Upper lobe of left lung (tissue), 6 donors: ENCODE measurements around the gene CD82. TPM values are rescaled to one million over a fixed set of nuclear protein-coding genes. Genes with fewer than 3 reads are reported as not detected.

Source experiments
- ATAC-seq, 2 donors: fragments of 200-7000 bp; cut with Tn5 transposase; one replicate each; pipeline ENCODE4 v1.9.1; 2022; ENCODE audit warnings: mild to moderate bottlenecking in 2 of 2, moderate library complexity in 2 of 2; ENCODE audit not compliant: low FRiP score in 2 of 2
- DNase-seq, 2 donors: peaks; one replicate each; pipeline ENCODE4 v3.0.0-alpha.2; 2019 to 2020
- H3K27ac ChIP-seq, 4 donors: fragments of 200-600 bp; sonication (generic); one replicate each; pipeline ENCODE4 v1.5.1; 2016 to 2019
- H3K27me3 ChIP-seq, 4 donors: fragments of 200-600 bp; sonication (generic); one replicate each; pipeline ENCODE4 v1.5.1; 2017 to 2019
- H3K36me3 ChIP-seq, 4 donors: fragments of 200-600 bp; sonication (generic); one replicate each; pipeline ENCODE4 v1.5.1; 2016 to 2019
- H3K4me1 ChIP-seq, 4 donors: fragments of 200-600 bp; sonication (generic); one replicate each; pipeline ENCODE4 v1.5.1; 2018 to 2019
- H3K4me3 ChIP-seq, 4 donors: fragments of 200-600 bp; sonication (generic); one replicate each; pipeline ENCODE4 v1.5.1; 2017 to 2019; ENCODE audit warnings: mild to moderate bottlenecking in 2 of 4, moderate library complexity in 1 of 4
- H3K9me3 ChIP-seq, 4 donors: fragments of 200-600 bp; sonication (generic); one replicate each; pipeline ENCODE4 v1.5.1; 2018 to 2019
- CTCF ChIP-seq, 6 experiments: fragments of 450-650 bp in 4 of 6; fragments of 200-600 bp in 2 of 6; sonication (generic) in 2 of 6; IDR thresholded peaks; one replicate each; pipeline ENCODE4 v1.5.1; 2016 to 2019; ENCODE audit warnings: antibody characterized with exemption in 6 of 6
- EP300 ChIP-seq, 4 donors: sonication (generic); formaldehyde crosslinking; IDR thresholded peaks; one replicate each; pipeline ENCODE4 v1.5.1; 2017; ENCODE audit warnings: antibody characterized with exemption in 4 of 4, control low read depth in 2 of 4
- POLR2A ChIP-seq, 4 donors: fragments of 450-650 bp; IDR thresholded peaks; one replicate each; pipeline ENCODE4 v1.5.1; 2016 to 2017; ENCODE audit warnings: antibody characterized with exemption in 4 of 4, mild to moderate bottlenecking in 2 of 4
- POLR2AphosphoS5 ChIP-seq, 2 donors: sonication (generic); formaldehyde crosslinking; IDR thresholded peaks; one replicate each; pipeline ENCODE4 v1.5.1; 2017; ENCODE audit warnings: antibody characterized with exemption in 2 of 2
- WGBS, 2 donors: methylation state at CpG; one replicate each; pipeline ENCODE4 v1.1.5; 2017 to 2018; 5-methylcytosine and 5-hydroxymethylcytosine counted together
- total RNA-seq, 6 donors: library from RNA; depleted of rRNA in 4 of 6; stranded (reverse); fragments of >200 nt in 4 of 6; gene quantifications; one replicate each; pipeline versions ENCODE4 v1.1.0 to v1.2.1, GENCODE V29; 2016 to 2021
- donor health status: DM: no; HTN: no; CAD: no; lungs with moderate emphysema.
- donor health status: DM: no; HTN: yes; CAD: no; lungs with severe emphysema.

The CD82 gene
- total RNA-seq, 6 donors from 2014 or later = 29.8 to 148 (median 69.9) TPM

GRCh38 chr11:44519989-44520737, 45.3 kb upstream of the CD82 start:
- Histone ChIP-seq H3K4me3 (no peak overlapping the region), H3K27ac (no peak overlapping the region), H3K27me3 (no peaks in the 10 kb centered on the region), H3K36me3 (no peaks in the 10 kb centered on the region), H3K4me1 (peaks cover 0 to 2% (median 0%) of the 10 kb centered on the region in 4 donors), H3K9me3 (no peaks in the 10 kb centered on the region)
- TF ChIP-seq POLR2A (IDR thresholded peaks at IDR 0.05) (no peak), POLR2AphosphoS5 (IDR thresholded peaks at IDR 0.05) (no peak), CTCF (IDR thresholded peaks at IDR 0.05) (no peak), EP300 (IDR thresholded peaks at IDR 0.05) (no peak)
- 45 to 58% methylated on average over 33 to 43 of the region's 43 CpGs for WGBS, 2 donors
- DNase-seq = peak in 1 of 2 donors; percentile 89
- ATAC-seq = peak; percentile 51 to 79

GRCh38 chr11:44521148-44521547, 44.3 kb upstream of the CD82 start:
- H3K4me1 ChIP-seq = peaks cover 0 to 2% (median 0%) of the 10 kb centered on the region in 4 donors
- ATAC-seq = no peak
- TF ChIP-seq POLR2A (IDR thresholded peaks at IDR 0.05) (no peak), EP300 (IDR thresholded peaks at IDR 0.05) (no peak), CTCF (IDR thresholded peaks at IDR 0.05) (no peak), POLR2AphosphoS5 (IDR thresholded peaks at IDR 0.05) (no peak)
- 92 to 100% methylated on average over 2 of the region's 2 CpGs for WGBS, 2 donors
- no peaks in the 10 kb centered on the region for H3K27me3 ChIP-seq
- no peak for DNase-seq
- H3K36me3 ChIP-seq = no peaks in the 10 kb centered on the region
- H3K27ac ChIP-seq = no peak overlapping the region
- H3K4me3 ChIP-seq = no peak overlapping the region
- H3K9me3 ChIP-seq = no peaks in the 10 kb centered on the region

DNA sequence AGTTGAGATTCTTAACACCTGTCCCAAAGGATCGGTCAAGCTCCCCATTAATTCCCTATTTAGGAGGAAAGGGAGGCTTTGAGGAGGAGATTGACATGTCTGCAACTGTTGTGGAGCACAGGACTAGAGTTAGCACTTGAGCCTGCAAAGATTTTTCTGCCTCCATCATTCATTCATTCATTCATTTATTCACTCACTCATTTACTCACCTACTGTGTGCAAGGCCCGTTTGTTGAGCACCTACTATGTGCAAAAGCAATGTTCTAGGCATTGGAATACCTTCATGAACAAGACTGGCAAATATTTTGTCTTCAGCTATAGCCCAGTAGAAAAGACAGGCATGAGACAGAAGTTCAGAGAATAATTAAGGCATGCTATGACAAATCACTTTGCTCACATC, 43.2 kb upstream of the CD82 start:
- no peaks in the 10 kb centered on the region for H3K36me3 ChIP-seq
- H3K4me1 ChIP-seq = peaks cover 0 to 7% (median 3%) of the 10 kb centered on the region in 4 donors
- TF ChIP-seq EP300 (IDR thresholded peaks at IDR 0.05) (no peak), CTCF (IDR thresholded peaks at IDR 0.05) (no peak), POLR2AphosphoS5 (IDR thresholded peaks at IDR 0.05) (no peak), POLR2A (IDR thresholded peaks at IDR 0.05) (no peak)
- no peak overlapping the region for H3K4me3 ChIP-seq
- H3K27ac ChIP-seq = no peak overlapping the region
- H3K9me3 ChIP-seq = no peaks in the 10 kb centered on the region
- DNase-seq = no peak
- no peak for ATAC-seq
- no peaks in the 10 kb centered on the region for H3K27me3 ChIP-seq
- 54 to 60% methylated on average over 2 of the region's 2 CpGs for WGBS, 2 donors

DNA sequence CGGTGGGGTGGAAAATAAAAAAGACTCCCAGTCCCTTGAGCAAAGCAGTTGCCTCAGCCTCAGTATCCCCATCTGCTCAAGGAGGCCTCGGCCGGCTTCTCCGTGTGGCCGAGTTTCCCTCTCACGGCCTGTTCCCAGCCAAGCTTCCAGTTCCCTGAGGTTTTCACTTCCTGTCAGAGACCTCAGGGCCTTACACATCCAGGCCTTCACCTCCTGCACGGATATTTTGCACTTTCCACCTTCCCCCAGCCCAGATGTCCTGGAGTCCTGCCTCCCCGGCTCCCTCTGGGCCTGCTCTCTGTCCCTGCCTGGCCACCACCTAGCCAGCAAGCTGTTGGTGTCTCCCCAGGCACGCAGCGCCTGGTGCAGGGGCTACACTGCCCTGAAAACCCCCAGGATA, 41.1 kb upstream of the CD82 start:
- TF ChIP-seq CTCF (IDR thresholded peaks at IDR 0.05) (no peak), POLR2AphosphoS5 (IDR thresholded peaks at IDR 0.05) (no peak), EP300 (IDR thresholded peaks at IDR 0.05) (no peak), POLR2A (IDR thresholded peaks at IDR 0.05) (no peak)
- no peak for DNase-seq
- H3K27me3 ChIP-seq = no peaks in the 10 kb centered on the region
- H3K36me3 ChIP-seq = no peaks in the 10 kb centered on the region
- no peak for ATAC-seq
- WGBS, 2 donors = 76 to 82% methylated on average over 9 to 10 of the region's 10 CpGs
- H3K27ac ChIP-seq = no peak overlapping the region
- H3K4me3 ChIP-seq = no peak overlapping the region
- H3K4me1 ChIP-seq = peaks cover 0 to 7% (median 3%) of the 10 kb centered on the region in 4 donors
- H3K9me3 ChIP-seq = no peaks in the 10 kb centered on the region

DNA sequence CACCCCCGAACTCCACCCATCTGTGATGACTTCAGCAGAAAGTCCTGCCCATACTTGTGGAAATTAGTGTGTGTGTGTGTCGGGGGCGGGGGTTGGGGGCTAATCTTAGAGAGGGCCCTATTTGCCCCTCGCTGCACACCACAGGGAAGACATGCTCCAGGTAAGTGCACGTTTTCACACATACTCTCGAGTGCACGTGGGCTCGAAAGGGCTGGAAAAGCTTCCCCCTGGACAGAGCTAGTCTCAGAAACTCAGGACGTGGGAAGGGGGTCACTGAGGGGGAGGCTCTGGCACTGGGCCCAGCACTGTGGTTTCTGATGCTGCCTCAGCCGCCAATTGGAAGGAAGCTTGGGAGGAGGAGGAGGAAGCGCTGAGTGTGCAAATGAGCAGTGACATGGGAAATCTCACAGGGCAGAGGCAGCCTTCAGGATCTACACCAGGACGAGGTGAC, 40.7 kb upstream of the CD82 start:
- 65 to 66% methylated on average over 12 of the region's 12 CpGs for WGBS, 2 donors
- Histone ChIP-seq H3K9me3 (no peaks in the 10 kb centered on the region), H3K4me3 (no peak overlapping the region), H3K27ac (no peak overlapping the region), H3K27me3 (no peaks in the 10 kb centered on the region), H3K36me3 (no peaks in the 10 kb centered on the region), H3K4me1 (peaks cover 0 to 7% (median 3%) of the 10 kb centered on the region in 4 donors)
- DNase-seq (no peak), ATAC-seq (no peak)
- no peak for TF ChIP-seq EP300 (IDR thresholded peaks at IDR 0.05)
- no peak for TF ChIP-seq CTCF (IDR thresholded peaks at IDR 0.05)
- TF ChIP-seq POLR2AphosphoS5 (IDR thresholded peaks at IDR 0.05) = no peak
- no peak for TF ChIP-seq POLR2A (IDR thresholded peaks at IDR 0.05)
